GM12891 (cell line): ENCODE measurements around the gene PFKFB3.

ENCODE experiments used
- POLR2A ChIP-seq: IDR thresholded peaks from 2 replicates; pipeline ENCODE4 v1.6.1; 2011; ENCODE audit warnings: low read depth, low read length, control low read depth
- TAF1 ChIP-seq: IDR thresholded peaks from 2 replicates; pipeline ENCODE4 v1.6.1; 2011; ENCODE audit warnings: low read depth, low read length, control low read depth

GRCh38 chr10:6228647-6229046 lies 25.9 kb downstream of the PFKFB3 start:
- no peak for TF ChIP-seq POLR2A
- no peak for TF ChIP-seq TAF1
